ENCODE data around the gene RAPH1. TPM values are rescaled to one million over a fixed set of nuclear protein-coding genes. Genes with fewer than 3 reads are reported as not detected.
"Not testable (repeated sequence)": the region's sequence is repeated elsewhere in the genome, so short reads cannot be mapped to it uniquely, and the experiment has no call there.

RAPH1 gene
- total and polyA plus RNA-seq, 2 experiments from 2014 or later, result 38.8 to 83.9 TPM

GRCh38 chr2:203395858-203396257, 139.2 kb downstream of the RAPH1 start:
- H3K27me3 ChIP-seq (replicated peaks; ENCODE audit: insufficient read depth), result no peaks in the 10 kb centered on the region
- H3K36me3 ChIP-seq (ENCODE audit: low read depth), result peaks cover 41% of the 10 kb centered on the region
- H4K20me1 ChIP-seq (ENCODE audit: insufficient read depth), result no peaks in the 10 kb centered on the region
- in situ Hi-C loops (cut with MboI), result no loop called here
- no peaks in the 10 kb centered on the region for H3K9me3 ChIP-seq (ENCODE audit: low read depth)
- H3K79me2 ChIP-seq (ENCODE audit: insufficient read depth), result peaks cover 32% of the 10 kb centered on the region
- H3K9ac ChIP-seq, result no peak overlapping the region
- H3K4me1 ChIP-seq (ENCODE audit: insufficient read depth), result peaks cover 9% of the 10 kb centered on the region
- no peak overlapping the region for H3K4me3 ChIP-seq
- 94 to 99% methylated on average over 2 of the region's 2 CpGs for WGBS, 2 experiments (ENCODE audit: low coverage in 1 of 2, low lambda C conversion rate in 2 of 2, missing lambda C conversion rate in 2 of 2)
- H2AFZ ChIP-seq, result no peak overlapping the region
- H3K27ac ChIP-seq, result no peak overlapping the region
- no peak overlapping the region for H3K4me2 ChIP-seq (ENCODE audit: unreplicated experiment)
- H3F3A ChIP-seq (ENCODE audit: insufficient read depth), result peaks cover 23% of the 10 kb centered on the region
- TF ChIP-seq EZH2phosphoT487 (IDR thresholded peaks at IDR 0.05; ENCODE audit: insufficient read depth, low read depth), result no peak
- TF ChIP-seq EZH2 (IDR thresholded peaks at IDR 0.05; ENCODE audit: insufficient read depth, poor library complexity, severe bottlenecking), result no peak
- no peak for DNase-seq
- H3K9me2 ChIP-seq (ENCODE audit: insufficient read depth), result no peaks in the 10 kb centered on the region

GRCh38 chr2:203394519-203395227, 140.4 kb downstream of the RAPH1 start:
- Histone ChIP-seq H3K4me2 (ENCODE audit: unreplicated experiment) (no peak overlapping the region), H2AFZ (no peak overlapping the region), H4K20me1 (ENCODE audit: insufficient read depth) (no peaks in the 10 kb centered on the region; the same call in 1 of the 2 replicates), H3K79me2 (ENCODE audit: insufficient read depth) (peaks cover 40% of the 10 kb centered on the region), H3K36me3 (ENCODE audit: low read depth) (peaks cover 44% of the 10 kb centered on the region), H3K27ac (no peak overlapping the region), H3K27me3 (replicated peaks; ENCODE audit: insufficient read depth) (no peaks in the 10 kb centered on the region), H3K4me3 (no peak overlapping the region), H3K9me2 (ENCODE audit: insufficient read depth) (no peaks in the 10 kb centered on the region), H3F3A (ENCODE audit: insufficient read depth) (peaks cover 16% of the 10 kb centered on the region), H3K4me1 (ENCODE audit: insufficient read depth) (no peaks in the 10 kb centered on the region), H3K9me3 (ENCODE audit: low read depth) (no peaks in the 10 kb centered on the region), H3K9ac (no peak overlapping the region)
- no peak for TF ChIP-seq EZH2 (IDR thresholded peaks at IDR 0.05; ENCODE audit: insufficient read depth, poor library complexity, severe bottlenecking)
- TF ChIP-seq EZH2phosphoT487 (IDR thresholded peaks at IDR 0.05; ENCODE audit: insufficient read depth, low read depth), result no peak
- DNase-seq, result no peak
- in situ Hi-C loops (cut with MboI), result no loop called here
- WGBS, 2 experiments (ENCODE audit: low coverage in 1 of 2, low lambda C conversion rate in 2 of 2, missing lambda C conversion rate in 2 of 2), result 91% methylated on average over 9 of the region's 9 CpGs

GRCh38 chr2:203388153-203388552, 146.9 kb downstream of the RAPH1 start:
- H3K27ac ChIP-seq; H3F3A ChIP-seq (ENCODE audit: insufficient read depth); DNase-seq; H3K4me3 ChIP-seq; H2AFZ ChIP-seq; H3K9me2 ChIP-seq (ENCODE audit: insufficient read depth); H4K20me1 ChIP-seq (ENCODE audit: insufficient read depth); H3K9me3 ChIP-seq (ENCODE audit: low read depth); H3K9ac ChIP-seq; H3K4me2 ChIP-seq (ENCODE audit: unreplicated experiment); H3K27me3 ChIP-seq (replicated peaks; ENCODE audit: insufficient read depth); H3K4me1 ChIP-seq (ENCODE audit: insufficient read depth); in situ Hi-C loops (cut with MboI); H3K36me3 ChIP-seq (ENCODE audit: low read depth): not testable (repeated sequence)
- 91 to 98% methylated on average over 6 of the region's 6 CpGs for WGBS, 2 experiments (ENCODE audit: low coverage in 1 of 2, low lambda C conversion rate in 2 of 2, missing lambda C conversion rate in 2 of 2)
- H3K79me2 ChIP-seq (ENCODE audit: insufficient read depth), result peaks cover 35% of the 10 kb centered on the region

GRCh38 chr2:203383038-203383437, 152.1 kb downstream of the RAPH1 start:
- in situ Hi-C loops (cut with MboI), result no loop called here
- H3K27me3 ChIP-seq (replicated peaks; ENCODE audit: insufficient read depth), result no peaks in the 10 kb centered on the region
- no peaks in the 10 kb centered on the region for H4K20me1 ChIP-seq (ENCODE audit: insufficient read depth)
- H2AFZ ChIP-seq, result no peak overlapping the region
- H3K9me2 ChIP-seq (ENCODE audit: insufficient read depth), result no peaks in the 10 kb centered on the region
- no peak for DNase-seq
- H3F3A ChIP-seq (ENCODE audit: insufficient read depth), result peaks cover 6% of the 10 kb centered on the region; the same call in 1 of the 2 replicates
- H3K79me2 ChIP-seq (ENCODE audit: insufficient read depth), result peaks cover 51% of the 10 kb centered on the region
- H3K4me1 ChIP-seq (ENCODE audit: insufficient read depth), result no peaks in the 10 kb centered on the region
- no peak overlapping the region for H3K4me3 ChIP-seq
- TF ChIP-seq EZH2 (IDR thresholded peaks at IDR 0.05; ENCODE audit: insufficient read depth, poor library complexity, severe bottlenecking) (no peak), EZH2phosphoT487 (IDR thresholded peaks at IDR 0.05; ENCODE audit: insufficient read depth, low read depth) (no peak)
- no peak overlapping the region for H3K27ac ChIP-seq
- H3K36me3 ChIP-seq (ENCODE audit: low read depth), result 0 out of 2 replicates have a peak, but pooled peaks cover 5% of the 10 kb centered on the region
- WGBS, 2 experiments (ENCODE audit: low coverage in 1 of 2, low lambda C conversion rate in 2 of 2, missing lambda C conversion rate in 2 of 2), result 89 to 94% methylated on average over 1 of the region's 1 CpG
- no peak overlapping the region for H3K4me2 ChIP-seq (ENCODE audit: unreplicated experiment)
- no peak overlapping the region for H3K9ac ChIP-seq
- no peaks in the 10 kb centered on the region for H3K9me3 ChIP-seq (ENCODE audit: low read depth)

Data from GM23248 (cell line).